Peyer's patch (tissue), 4 donors: ENCODE measurements around the gene MYO1F.
A peak's percentile ranks its signal among the peaks of the same experiment; 100 is the strongest.

Source experiments
- CTCF ChIP-seq, 6 experiments: fragments of 450-650 bp in 4 of 6; fragments of 200-600 bp in 2 of 6; sonication (generic) in 1 of 6; IDR thresholded peaks; one replicate each; pipeline ENCODE4 v1.5.1; 2017 to 2019; ENCODE audit warnings: antibody characterized with exemption in 6 of 6, mild to moderate bottlenecking in 3 of 6, moderate library complexity in 1 of 6
- POLR2A ChIP-seq, 2 donors: fragments of 450-650 bp; IDR thresholded peaks; one replicate each; pipeline ENCODE4 v1.5.1; 2017; ENCODE audit warnings: antibody characterized with exemption in 2 of 2, mild to moderate bottlenecking in 2 of 2, moderate library complexity in 2 of 2

- TF ChIP-seq CTCF (IDR thresholded peaks at IDR 0.05) (peak; percentile 99 to 100 (median 99)), POLR2A (IDR thresholded peaks at IDR 0.05) (no peak)
Measured at GRCh38 chr19:8580710-8581281, 3.6 kb upstream of the MYO1F start.
